Umbilical cord (tissue), 2 donors: ENCODE data around the gene ELL2. TPM values are rescaled to one million over a fixed set of nuclear protein-coding genes. Genes with fewer than 3 reads are reported as not detected.

Experiments
- DNase-seq: peaks from one replicate; pipeline ENCODE4 v3.0.0-alpha.2; 2015; ENCODE audit warnings: low spot score
- total RNA-seq: library from RNA; depleted of rRNA; stranded (reverse); fragments of >200 nt; gene quantifications from one replicate; pipeline ENCODE4 v1.2.3, GENCODE V29; 2014; ENCODE audit warnings: low replicate concordance; ENCODE audit not compliant: insufficient read depth

ELL2 gene
- 69.1 TPM for total RNA-seq

GRCh38 chr5:95961617-95962474 lies at the start of gene ELL2:
ELL2 (minus strand) TSS chr5:95961851; CDS start chr5:95961721, 130 bp downstream.
- peak; percentile 99 for DNase-seq

DNA sequence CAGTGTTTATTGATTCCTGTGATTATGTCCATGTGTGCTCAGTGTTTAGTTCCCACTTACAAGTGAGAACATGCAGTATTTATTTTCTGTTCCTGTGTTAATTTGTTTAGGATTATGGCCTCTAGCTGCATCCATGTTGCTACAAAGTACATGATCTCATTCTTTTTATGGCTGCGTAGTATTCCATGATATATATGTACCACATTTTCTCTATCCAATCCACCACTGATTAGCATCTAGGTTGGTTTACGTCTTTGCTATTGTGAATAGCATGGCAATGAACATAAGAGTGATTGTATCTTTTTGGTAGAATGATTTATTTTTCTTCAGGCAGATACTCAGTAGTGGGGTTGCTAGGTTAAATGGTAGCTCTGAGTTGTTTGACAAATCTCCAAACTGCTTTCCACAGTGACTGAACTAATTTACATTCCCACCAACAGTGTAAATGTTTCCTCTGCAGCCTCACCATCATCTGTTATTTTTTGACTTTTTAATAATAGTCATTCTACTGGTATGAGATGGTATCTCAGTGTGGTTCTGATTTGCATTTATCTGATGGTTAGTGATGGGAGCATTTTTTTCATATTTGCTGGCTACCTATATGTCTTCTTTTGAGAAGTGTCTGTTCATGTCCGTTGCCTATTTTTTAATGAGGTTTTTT lies 47.5 kb upstream of the ELL2 start:
- DNase-seq: no peak

GRCh38 chr5:96008487-96008886 lies 46.8 kb upstream of the ELL2 start:
- DNase-seq: no peak

DNA sequence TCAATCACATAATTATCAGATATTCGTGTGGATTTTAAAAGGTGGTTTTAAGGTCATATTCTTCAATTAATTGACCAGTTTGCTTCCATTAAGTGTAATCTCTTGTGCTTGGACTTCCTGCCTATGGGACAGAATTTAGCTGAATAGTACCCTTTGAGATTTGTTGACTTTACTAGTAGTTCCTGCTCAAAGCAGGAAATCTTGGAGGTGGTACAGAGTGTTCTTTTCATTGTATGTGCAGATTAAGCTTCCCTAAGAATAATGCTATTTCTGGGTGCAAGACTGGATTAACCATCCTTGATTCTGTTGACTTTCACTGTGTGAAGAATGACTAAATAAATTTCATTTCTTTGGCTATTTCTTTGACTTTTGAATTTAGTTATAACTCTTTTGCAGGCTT lies 45.4 kb upstream of the ELL2 start:
- DNase-seq: no peak

DNA sequence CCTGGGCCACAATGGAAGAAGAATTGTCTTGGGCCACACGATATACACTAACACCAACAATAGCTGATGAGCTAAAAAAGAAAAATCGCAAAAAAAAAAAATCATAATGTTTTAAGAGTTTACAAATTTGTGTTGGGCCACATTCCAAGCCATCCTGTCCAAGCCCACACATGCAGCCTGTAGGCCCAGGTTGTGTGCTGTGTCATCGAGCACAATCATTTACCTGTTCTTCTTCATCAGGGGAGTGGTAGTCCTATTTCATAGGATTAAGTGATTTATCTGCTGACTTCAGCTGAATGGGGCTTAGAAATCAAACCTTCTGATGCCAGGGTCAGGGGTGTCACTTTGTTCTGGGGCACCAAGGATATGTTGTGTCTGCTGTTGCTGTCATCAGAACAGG lies 44.6 kb upstream of the ELL2 start:
- no peak for DNase-seq

DNA sequence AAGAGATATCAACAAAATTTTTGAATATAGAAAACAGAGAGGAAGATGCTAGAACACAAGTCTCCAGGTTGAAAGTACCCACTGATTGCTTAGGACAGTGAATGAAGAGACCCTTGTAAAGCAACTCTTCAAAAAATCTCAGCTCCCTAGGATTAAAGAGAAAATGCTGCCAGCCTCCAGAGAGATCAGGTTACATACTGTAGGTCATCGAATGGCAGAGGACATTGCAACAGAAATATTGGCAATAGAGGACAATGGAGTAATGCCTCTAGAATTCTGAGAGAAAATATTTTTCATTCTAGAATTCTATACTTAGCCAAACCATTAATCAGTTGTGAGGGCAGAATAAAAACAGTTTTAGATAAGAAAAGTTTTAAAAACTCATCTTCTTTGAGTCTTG lies 43.1 kb upstream of the ELL2 start:
- DNase-seq: no peak

DNA sequence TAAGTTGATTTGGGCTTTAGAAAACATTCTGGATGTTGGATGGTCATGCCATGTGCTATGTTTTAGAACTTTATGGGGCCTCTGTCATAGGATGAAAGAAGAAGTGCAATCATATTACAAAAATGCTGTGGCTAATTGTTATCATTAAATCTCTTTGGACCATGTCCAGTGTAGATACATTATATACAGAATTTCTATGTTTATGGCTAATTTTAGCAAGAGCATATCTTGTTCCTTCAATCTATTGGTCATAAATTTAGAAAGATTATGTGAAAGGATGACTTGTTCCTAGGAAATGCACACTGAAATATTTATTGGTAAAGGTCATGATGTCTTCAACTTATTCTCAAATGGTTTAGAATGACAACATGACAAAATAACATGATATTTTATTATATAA lies 42.4 kb upstream of the ELL2 start:
- no peak for DNase-seq

- DNase-seq: no peak
These were observed 39.6 kb upstream of the ELL2 start for GRCh38 chr5:96001262-96001661.

DNA sequence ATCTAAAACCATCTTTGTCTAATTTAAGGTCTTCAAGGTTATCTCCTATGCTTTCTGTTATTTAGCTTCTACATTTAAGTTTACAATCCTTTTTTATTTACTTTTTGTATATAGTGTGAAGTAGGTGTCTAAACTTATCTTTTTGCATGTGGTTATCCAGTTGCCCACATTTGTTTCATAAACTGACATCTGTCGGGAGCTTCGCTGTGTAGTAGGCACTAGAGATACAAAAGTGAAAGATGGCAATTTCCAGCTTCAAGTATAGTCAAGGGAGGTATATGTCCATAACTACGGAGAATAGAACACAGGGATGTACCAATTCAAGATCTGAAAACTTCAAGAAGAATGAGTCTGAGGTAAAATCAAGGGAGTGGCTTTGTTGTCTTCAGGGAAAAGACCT lies 38.7 kb upstream of the ELL2 start:
- no peak for DNase-seq

DNA sequence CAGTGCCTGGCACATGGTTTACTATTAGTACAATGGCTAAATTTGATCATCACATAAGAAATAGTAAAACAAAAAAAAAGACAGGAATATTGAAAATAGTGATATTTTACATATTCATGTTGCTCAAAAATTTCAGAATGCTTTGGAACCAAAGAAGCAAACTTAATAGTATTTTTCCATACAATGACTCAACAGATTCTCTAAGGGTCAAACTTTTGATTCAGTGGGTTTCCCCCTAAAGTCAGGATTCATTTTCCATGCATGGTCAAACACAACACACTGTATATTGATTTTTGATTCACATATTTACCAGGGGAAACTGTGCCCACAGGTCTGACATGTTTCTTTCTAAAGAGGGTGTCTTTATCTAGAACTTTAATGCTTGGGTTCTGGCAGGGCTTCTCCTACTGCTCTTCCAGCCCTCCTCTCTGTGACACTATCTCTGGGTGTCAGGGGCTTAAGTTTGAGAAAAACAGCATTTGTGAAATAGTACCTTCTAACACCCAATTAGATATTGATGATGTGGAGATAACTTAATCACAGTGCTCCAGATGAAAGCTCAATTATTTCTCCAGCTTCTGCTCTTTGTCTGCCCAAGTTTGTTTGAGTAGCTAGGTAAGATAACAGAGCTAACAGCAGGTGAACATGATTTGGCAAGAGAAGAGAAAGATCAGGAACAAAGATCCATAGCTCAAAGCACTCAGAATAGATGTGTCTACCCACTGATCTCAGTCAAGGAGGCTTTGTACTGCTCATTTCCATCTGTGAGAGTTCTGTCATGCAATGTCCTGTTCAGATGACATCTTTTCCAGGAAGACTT lies 35.5 kb upstream of the ELL2 start:
- no peak for DNase-seq

DNA sequence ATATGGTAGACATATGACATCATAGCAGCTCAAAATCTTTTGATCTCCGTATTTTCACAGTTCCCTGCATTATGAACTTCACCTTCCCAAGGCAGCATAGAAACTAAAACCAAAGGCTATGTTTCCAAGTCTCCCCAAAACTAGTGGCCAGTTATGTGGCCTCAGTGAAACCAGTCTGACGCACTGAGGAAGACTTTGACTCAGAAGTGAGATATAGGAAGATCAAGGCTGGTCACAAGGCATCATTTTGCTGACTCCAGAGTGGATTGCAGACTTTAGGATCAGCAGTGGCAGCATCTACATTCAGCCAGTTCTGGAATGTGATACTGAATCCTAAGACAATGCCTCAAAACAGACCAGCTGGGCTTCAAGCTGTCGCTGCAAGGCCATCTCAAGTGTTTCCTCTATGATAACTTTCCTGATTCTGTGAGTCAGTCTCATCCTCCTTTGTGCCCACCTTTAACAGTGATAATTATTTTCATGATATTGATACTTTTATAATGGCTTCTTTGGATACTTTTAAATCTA lies 34.4 kb upstream of the ELL2 start:
- no peak for DNase-seq

GRCh38 chr5:95993776-95994175 lies 32.1 kb upstream of the ELL2 start:
- no peak for DNase-seq

DNA sequence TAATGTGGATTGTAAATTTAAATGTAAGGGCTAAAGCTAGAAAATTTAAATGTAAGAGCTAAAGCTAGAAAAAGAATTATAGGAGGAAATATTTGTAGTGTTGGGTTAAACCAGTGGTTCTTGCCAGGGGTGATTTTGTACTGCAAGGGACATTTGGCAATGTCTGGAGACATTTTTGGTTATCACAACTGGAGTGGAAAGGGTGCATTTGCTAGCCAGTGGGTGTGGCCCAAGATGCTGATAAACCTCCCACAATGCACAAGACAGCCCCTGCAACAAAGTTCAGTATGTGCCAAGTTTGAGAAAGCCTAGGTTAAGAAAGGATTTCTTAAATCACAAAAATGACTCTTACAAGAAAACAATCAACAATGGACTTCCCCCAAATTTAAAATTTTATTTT lies 31.6 kb upstream of the ELL2 start:
- DNase-seq: no peak

DNA sequence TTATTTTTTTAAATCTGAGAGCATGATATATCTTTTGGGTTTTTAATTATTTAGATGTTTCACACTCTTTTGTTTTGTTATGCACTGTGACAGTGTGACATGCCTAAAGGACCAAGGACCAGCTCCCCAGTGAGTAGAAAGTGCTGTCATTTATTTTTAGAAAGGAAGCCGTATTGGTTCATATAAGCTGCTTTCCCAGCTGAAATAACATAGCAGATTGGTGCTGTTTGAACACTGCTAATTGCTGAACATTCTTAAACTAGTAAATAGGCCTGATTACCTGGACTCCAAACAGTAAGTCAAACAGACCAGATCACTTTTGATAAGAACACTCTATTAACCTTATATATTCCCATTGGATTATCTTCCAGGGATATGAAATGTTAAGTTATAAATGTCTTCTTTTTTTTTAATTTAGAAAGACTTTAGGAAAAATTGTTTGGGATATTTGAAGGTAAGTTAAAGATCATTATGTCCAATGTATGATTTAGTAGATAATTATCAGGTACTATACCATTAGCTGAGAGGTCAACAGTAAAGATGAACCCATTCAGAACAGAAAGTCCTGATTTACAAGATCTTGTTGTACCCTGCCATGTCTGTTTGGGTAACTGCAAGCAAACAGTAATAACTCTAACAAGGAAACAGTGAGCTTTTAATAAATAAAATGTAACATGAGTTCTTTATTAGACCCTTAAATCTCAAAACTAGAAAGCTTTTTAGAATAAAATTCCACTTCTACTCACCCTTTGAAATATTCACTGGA lies 27.8 kb upstream of the ELL2 start:
- DNase-seq: no peak

- DNase-seq: no peak
These were observed 27.2 kb upstream of the ELL2 start for GRCh38 chr5:95988877-95989276.

DNA sequence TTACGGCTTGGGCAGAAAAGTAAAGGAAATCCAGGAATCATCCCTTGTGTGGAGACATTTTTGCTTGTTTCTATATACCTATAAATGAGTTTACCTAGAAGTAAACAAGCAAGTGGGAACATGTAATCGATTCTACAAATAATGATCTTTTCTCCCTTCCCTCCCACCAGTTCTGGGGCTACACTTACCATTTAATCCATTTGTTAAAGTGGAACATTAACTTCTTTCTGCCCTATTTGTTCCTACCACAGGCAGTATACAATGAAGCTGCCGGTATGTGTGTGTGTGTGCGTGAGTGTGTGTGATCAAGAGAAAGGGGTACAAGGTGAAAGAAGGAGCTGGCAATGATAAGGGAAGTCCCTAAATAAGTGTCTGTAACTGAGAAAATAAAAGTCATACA lies 26.4 kb upstream of the ELL2 start:
- DNase-seq: no peak

GRCh38 chr5:95986937-95987520 lies 25.4 kb upstream of the ELL2 start:
- no peak for DNase-seq

DNA sequence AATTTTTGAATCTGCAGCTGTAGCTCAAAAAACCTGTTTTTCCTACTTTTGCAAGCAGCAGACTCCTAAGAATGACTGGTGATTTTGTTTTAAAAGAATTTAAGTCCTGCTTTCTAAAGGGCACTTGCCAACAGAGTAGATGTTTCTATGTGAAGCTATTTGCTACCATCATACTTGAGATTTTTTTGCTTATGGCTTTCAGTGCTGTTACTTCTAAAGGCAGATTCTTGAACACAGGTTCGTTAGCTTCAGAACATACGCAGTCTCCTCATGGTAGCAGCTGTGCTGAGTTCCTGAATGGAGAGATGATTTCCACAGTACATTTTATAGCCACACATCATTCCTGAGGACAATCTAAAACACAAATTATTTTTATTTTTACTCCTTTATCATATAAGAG lies 24.4 kb upstream of the ELL2 start:
- peak; percentile 27 for DNase-seq

DNA sequence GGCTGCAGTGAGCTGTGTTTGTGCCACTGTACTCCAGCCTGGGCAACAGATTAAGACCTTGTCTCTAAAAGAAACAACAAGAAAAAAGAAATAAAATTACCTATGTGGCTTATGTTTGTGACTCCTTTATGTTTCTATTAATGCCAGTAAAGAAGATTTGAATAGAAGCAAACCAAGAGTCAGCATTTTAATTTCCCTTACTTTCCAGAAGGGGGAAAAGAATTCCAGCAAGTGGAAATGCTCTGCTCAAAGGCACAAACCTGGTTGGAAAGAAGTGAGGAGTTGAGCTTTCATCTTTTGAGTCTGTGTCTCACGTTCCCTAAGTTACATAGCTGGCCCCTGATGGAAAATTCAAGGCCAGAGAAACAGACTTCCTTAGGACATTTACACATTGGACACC lies 23.6 kb upstream of the ELL2 start:
- DNase-seq: peak; percentile 9

DNA sequence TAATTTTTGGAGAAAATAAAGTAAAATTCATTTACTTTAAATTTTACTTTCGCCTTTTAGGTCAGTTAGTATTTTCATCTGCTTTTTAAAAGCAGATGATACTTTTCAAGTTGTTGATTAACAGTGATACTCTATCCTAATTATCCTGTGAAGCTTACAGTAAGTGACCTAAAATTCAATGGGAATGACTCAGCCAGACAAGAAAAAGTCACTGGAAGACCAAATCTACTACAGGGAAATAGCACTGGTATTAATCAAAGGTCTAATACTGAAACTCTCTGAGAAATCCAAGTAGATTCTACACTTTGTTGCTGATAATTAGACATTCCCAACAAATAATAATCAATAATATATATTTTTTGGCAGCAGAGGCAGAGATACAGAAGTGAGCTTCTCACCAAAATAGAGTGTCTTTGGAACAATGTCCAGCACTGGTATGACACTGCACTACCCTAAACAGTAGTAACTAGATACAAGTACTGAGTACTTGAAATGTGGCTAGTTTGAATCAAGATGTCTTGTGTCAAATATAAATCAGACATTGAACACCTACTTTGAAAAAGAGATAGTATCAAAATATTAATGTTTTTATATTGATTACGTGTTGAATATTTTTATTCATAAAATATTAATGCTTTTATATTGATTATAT lies 22.8 kb upstream of the ELL2 start:
- DNase-seq: no peak
